ENCODE measurements around the gene ATP8B3. TPM values are rescaled to one million over a fixed set of nuclear protein-coding genes. Genes with fewer than 3 reads are reported as not detected.

Gene ATP8B3
- total RNA-seq, 1 experiment from 2014 or later, result 9.6 TPM

GRCh38 chr19:1766800-1767352 lies 45.2 kb downstream of the ATP8B3 start:
- H2BK20ac ChIP-seq (ENCODE audit: low read depth, low read length, poor library complexity, severe bottlenecking), result no peak overlapping the region
- peaks cover 18 to 33% of the 10 kb centered on the region in 2 experiments for H3K9me3 Mint-ChIP-seq
- H3K27me3 ChIP-seq (ENCODE audit: insufficient read depth, low read length), result peaks cover 61% of the 10 kb centered on the region
- H2AK5ac ChIP-seq (ENCODE audit: insufficient read length, low read length), result no peak overlapping the region
- no peak overlapping the region for H2BK120ac ChIP-seq (ENCODE audit: low read depth, low read length, poor library complexity, severe bottlenecking)
- 0 out of 2 replicates have a peak, but pooled peaks cover 4% of the 10 kb centered on the region for H3K4me1 ChIP-seq (ENCODE audit: insufficient read depth, low read length)
- no peak overlapping the region for H3K4ac ChIP-seq (ENCODE audit: low read depth, low read length)
- H3K14ac ChIP-seq (ENCODE audit: insufficient read depth, low read length), result no peak overlapping the region
- no peak overlapping the region for H2BK5ac ChIP-seq (ENCODE audit: insufficient read length, low read length)
- H2AFZ ChIP-seq (ENCODE audit: low read length), result no peak overlapping the region
- no peak overlapping the region for H4K5ac ChIP-seq (ENCODE audit: insufficient read length, low read depth, low read length)
- H3K27me3 Mint-ChIP-seq (ENCODE audit: low read depth), result peaks cover 98% of the 10 kb centered on the region
- no peak for DNase-seq
- H3K79me1 ChIP-seq (ENCODE audit: insufficient read depth, low read depth, low read length, poor library complexity, severe bottlenecking), result no peaks in the 10 kb centered on the region
- H3K9ac ChIP-seq (ENCODE audit: extremely low read depth, insufficient read length, low read length), result no peak overlapping the region
- no peak overlapping the region for H3K4me3 Mint-ChIP-seq
- H3K56ac ChIP-seq (ENCODE audit: insufficient read length, low read depth, low read length), result no peak overlapping the region
- H3K23ac ChIP-seq (ENCODE audit: insufficient read length, low read depth, low read length), result no peak overlapping the region
- H3T11ph ChIP-seq (ENCODE audit: low read length), result no peak overlapping the region
- no peak overlapping the region for H3K18ac ChIP-seq (ENCODE audit: insufficient read length, low read depth, low read length)
- H3K4me1 Mint-ChIP-seq, result peaks cover 0 to 33% of the 10 kb centered on the region in 2 experiments; a peak in 3 of 4 replicates
- H2BK12ac ChIP-seq (ENCODE audit: insufficient read length, low read depth, low read length), result no peak overlapping the region
- no peak overlapping the region for H2BK15ac ChIP-seq (ENCODE audit: low read depth, low read length)
- no peak for TF ChIP-seq CTCF (conservative IDR thresholded peaks at IDR 0.05)
- no peak overlapping the region for H3K4me2 ChIP-seq (ENCODE audit: insufficient read depth, insufficient read length, low read length)
- peaks cover 4% of the 10 kb centered on the region for H4K20me1 ChIP-seq (ENCODE audit: control insufficient read depth, insufficient read depth, insufficient read length)
- no peaks in the 10 kb centered on the region for H3K23me2 ChIP-seq (ENCODE audit: insufficient read length, low read depth, low read length, poor library complexity, severe bottlenecking)
- H3K36me3 Mint-ChIP-seq (ENCODE audit: insufficient read depth in 1 of 3, low read depth in 3 of 3), result peaks cover 0 to 7% (median 0%) of the 10 kb centered on the region in 3 experiments; a peak in 3 of 7 replicates
- no peak overlapping the region for H3K27ac Mint-ChIP-seq
- no peak overlapping the region for H3K27ac ChIP-seq (ENCODE audit: insufficient read length, low read depth, low read length)
- H3K79me2 ChIP-seq (ENCODE audit: insufficient read depth, low read length), result no peaks in the 10 kb centered on the region
- no peak overlapping the region for H4K91ac ChIP-seq (ENCODE audit: insufficient read length, low read depth, low read length)
- H3K9me3 ChIP-seq (ENCODE audit: control insufficient read depth, low read depth, low read length), result peaks cover 10% of the 10 kb centered on the region
- no CpG with 5 or more reads among the region's 10 CpGs for WGBS (ENCODE audit: extremely low coverage, insufficient read length, low lambda C conversion rate)
- H4K8ac ChIP-seq (replicated peaks; ENCODE audit: insufficient read length, low read depth, low read length), result no peak overlapping the region

Data from H9 (cell line).